ENCODE results near the gene DDX42.
"Not testable (repeated sequence)": the region's sequence is repeated elsewhere in the genome, so short reads cannot be mapped to it uniquely, and the experiment has no call there.

Gene DDX42

GRCh38 chr17:63842173-63842539, 68.2 kb downstream of the DDX42 start:
- DNase-seq = peak; percentile 31

- peak; percentile 99 for DNase-seq
Measured at GRCh38 chr17:63842540-63843386, 68.8 kb downstream of the DDX42 start, which contains the start of gene SMARCD2. Gene SMARCD2, minus strand, starts transcription at chr17:63842685. Its CDS starts 11 bp downstream, at chr17:63842674.

GRCh38 chr17:63843387-63843888, 69.5 kb downstream of the DDX42 start:
- peak; percentile 75 for DNase-seq

GRCh38 chr17:63843910-63844677, 70.1 kb downstream of the DDX42 start:
- peak; percentile 64 for DNase-seq

- DNase-seq = no peak
Measured at GRCh38 chr17:63845509-63845908, 71.5 kb downstream of the DDX42 start.

GRCh38 chr17:63847525-63848249, 73.7 kb downstream of the DDX42 start:
- DNase-seq = no peak

GRCh38 chr17:63848834-63849689, 75.1 kb downstream of the DDX42 start:
- DNase-seq = peak; percentile 97

- no peak for DNase-seq
Measured at GRCh38 chr17:63850401-63850800, 76.4 kb downstream of the DDX42 start.

GRCh38 chr17:63853260-63853659, 79.3 kb downstream of the DDX42 start:
- DNase-seq = no peak

GRCh38 chr17:63854709-63855108, 80.7 kb downstream of the DDX42 start:
- DNase-seq = no peak

GRCh38 chr17:63855185-63855584, 81.2 kb downstream of the DDX42 start:
- no peak for DNase-seq

GRCh38 chr17:63856425-63856824, 82.5 kb downstream of the DDX42 start:
- DNase-seq = not testable (repeated sequence)

- DNase-seq = no peak
Measured at GRCh38 chr17:63859257-63859656, 85.3 kb downstream of the DDX42 start.

GRCh38 chr17:63866625-63867024, 92.7 kb downstream of the DDX42 start:
- not testable (repeated sequence) for DNase-seq

Measured in hematopoietic multipotent progenitor cell treated with erythropoietin and hydrocortisone succinate and interleukin-3 and kit ligand, for 6 days (in vitro differentiated cells).